HL-60 (cell line): ENCODE measurements around the gene SORBS2.

Source experiments
- DNase-seq, 2 experiments: peaks; one replicate each; pipeline ENCODE4 v3.0.0-alpha.2; 2010 to 2020; ENCODE audit warnings: low read depth in 1 of 2, low spot score in 1 of 2
- H3K27ac ChIP-seq: fragments of 250-450 bp; sonication (Bioruptor Pico); replicated peaks from 2 replicates; pipeline ENCODE4 v1.5.1; 2020; ENCODE audit warnings: mild to moderate bottlenecking, moderate library complexity
- H3K27me3 ChIP-seq: fragments of 250-450 bp; sonication (Bioruptor Pico); 2 replicates; pipeline ENCODE4 v1.5.1; 2021; ENCODE audit warnings: mild to moderate bottlenecking, moderate library complexity; ENCODE audit not compliant: insufficient read depth, poor library complexity, severe bottlenecking
- H3K4me3 ChIP-seq: replicated peaks from 2 replicates; pipeline ENCODE4 v1.5.1; 2011; ENCODE audit warnings: mild to moderate bottlenecking, control low read depth, low read length; ENCODE audit not compliant: insufficient read depth
- CTCF ChIP-seq: IDR thresholded peaks from one replicate; pipeline ENCODE4 v1.5.1; 2011; ENCODE audit warnings: low read length, control low read depth, inconsistent platforms; ENCODE audit not compliant: insufficient read depth
- GABPA ChIP-seq: IDR thresholded peaks from 2 replicates; pipeline ENCODE4 v1.6.1; 2012; ENCODE audit warnings: low read depth
- POLR2AphosphoS5 ChIP-seq: IDR thresholded peaks from 2 replicates; pipeline ENCODE4 v1.6.1; 2012; ENCODE audit warnings: low read depth
- REST ChIP-seq: IDR thresholded peaks from 2 replicates; pipeline ENCODE4 v1.6.1; 2012; ENCODE audit warnings: low read depth; ENCODE audit not compliant: insufficient replicate concordance
- SPI1 ChIP-seq: IDR thresholded peaks from 2 replicates; pipeline ENCODE4 v1.6.1; 2012; ENCODE audit warnings: low read depth, mild to moderate bottlenecking, borderline replicate concordance

The SORBS2 gene

GRCh38 chr4:185656467-185656931 lies 155.5 kb downstream of the SORBS2 start:
- H3K27ac ChIP-seq: no peak overlapping the region
- no peak for DNase-seq
- no peak for TF ChIP-seq CTCF
- no peak for TF ChIP-seq SPI1
- no peak for TF ChIP-seq REST
- TF ChIP-seq GABPA: no peak
- TF ChIP-seq POLR2AphosphoS5: no peak
- H3K4me3 ChIP-seq: no peak overlapping the region
- H3K27me3 ChIP-seq: no peaks in the 10 kb centered on the region

- Histone ChIP-seq H3K27ac (no peak overlapping the region), H3K27me3 (no peaks in the 10 kb centered on the region), H3K4me3 (no peak overlapping the region)
- no peak for TF ChIP-seq GABPA
- no peak for TF ChIP-seq POLR2AphosphoS5
- TF ChIP-seq SPI1: no peak
- no peak for TF ChIP-seq REST
- no peak for TF ChIP-seq CTCF
- no peak for DNase-seq
Measured at GRCh38 chr4:185654965-185655554, 156.9 kb downstream of the SORBS2 start.

- Histone ChIP-seq H3K4me3 (no peak overlapping the region), H3K27me3 (peaks cover 2% of the 10 kb centered on the region), H3K27ac (no peak overlapping the region)
- TF ChIP-seq GABPA: no peak
- DNase-seq: no peak
Measured at GRCh38 chr4:185654311-185654710, 157.7 kb downstream of the SORBS2 start.

GRCh38 chr4:185651851-185652250 lies 160.1 kb downstream of the SORBS2 start:
- Histone ChIP-seq H3K27me3 (peaks cover 2% of the 10 kb centered on the region), H3K4me3 (no peak overlapping the region), H3K27ac (no peak overlapping the region)
- DNase-seq: no peak
- no peak for TF ChIP-seq POLR2AphosphoS5
- TF ChIP-seq GABPA: no peak
- TF ChIP-seq CTCF: no peak
- TF ChIP-seq REST: no peak
- no peak for TF ChIP-seq SPI1
